HepG2 (cell line): ENCODE measurements around the gene GNG7. TPM values are rescaled to one million over a fixed set of nuclear protein-coding genes. Genes with fewer than 3 reads are reported as not detected.
A peak's percentile ranks its signal among the peaks of the same experiment; 100 is the strongest.

Experiments
- ATF4 ChIP-seq, 2 experiments: fragments of 450-650 bp in 1 of 2; sonication (generic) in 1 of 2; formaldehyde crosslinking; IDR thresholded peaks; 2 replicates each; pipeline versions ENCODE4 v1.5.0 to v1.8.0; 2020 to 2022; ENCODE audit warnings: mild to moderate bottlenecking in 1 of 2, missing genetic modification reagents in 1 of 2
- CENPBD1 ChIP-seq: sonication (generic); formaldehyde crosslinking; IDR thresholded peaks from 2 replicates; pipeline ENCODE4 v1.8.0; 2022; ENCODE audit warnings: missing genetic modification reagents, low read depth, mild to moderate bottlenecking, borderline replicate concordance
- CTCF ChIP-seq: sonication (generic); formaldehyde crosslinking; IDR thresholded peaks from 2 replicates; pipeline ENCODE4 v1.5.0; 2020; ENCODE audit warnings: mild to moderate bottlenecking, missing genetic modification reagents, moderate library complexity
- DRAP1 ChIP-seq: IDR thresholded peaks from 2 replicates; pipeline ENCODE4 v1.6.1; 2016; ENCODE audit warnings: missing genetic modification reagents, missing compliant biosample characterization
- E2F1 ChIP-seq: sonication (generic); formaldehyde crosslinking; IDR thresholded peaks from 2 replicates; pipeline ENCODE4 v1.5.0; 2020; ENCODE audit warnings: missing genetic modification reagents
- HNF1B ChIP-seq: sonication (generic); formaldehyde crosslinking; IDR thresholded peaks from 2 replicates; pipeline ENCODE4 v1.5.1; 2020; ENCODE audit warnings: mild to moderate bottlenecking, moderate library complexity, missing genetic modification reagents
- JARID2 ChIP-seq: sonication (generic); formaldehyde crosslinking; IDR thresholded peaks from 2 replicates; pipeline ENCODE4 v1.8.1; 2023; ENCODE audit warnings: missing genetic modification reagents, inconsistent platforms; ENCODE audit not compliant: insufficient replicate concordance
- JUNB ChIP-seq: sonication (generic); formaldehyde crosslinking; IDR thresholded peaks from 2 replicates; pipeline ENCODE4 v1.8.0; 2022; ENCODE audit warnings: missing genetic modification reagents, mild to moderate bottlenecking, borderline replicate concordance
- KLF6 ChIP-seq: IDR thresholded peaks from 2 replicates; pipeline ENCODE4 v1.8.0; 2016; ENCODE audit warnings: missing biosample characterization, missing genetic modification reagents
- MXD4 ChIP-seq: IDR thresholded peaks from 2 replicates; pipeline ENCODE4 v1.6.1; 2016; ENCODE audit warnings: mild to moderate bottlenecking, missing biosample characterization, missing genetic modification reagents
- RBAK ChIP-seq: sonication (generic); formaldehyde crosslinking; IDR thresholded peaks from 2 replicates; pipeline ENCODE4 v1.5.1; 2020; ENCODE audit warnings: mild to moderate bottlenecking, missing genetic modification reagents
- SALL2 ChIP-seq: sonication (generic); formaldehyde crosslinking; IDR thresholded peaks from 2 replicates; pipeline ENCODE4 v1.8.1; 2023; ENCODE audit warnings: mild to moderate bottlenecking, missing genetic modification reagents, inconsistent platforms
- SP2 ChIP-seq: sonication (generic); formaldehyde crosslinking; IDR thresholded peaks from 2 replicates; pipeline ENCODE4 v1.5.1; 2020; ENCODE audit warnings: mild to moderate bottlenecking, missing genetic modification reagents
- TCF7L2 ChIP-seq: IDR thresholded peaks from 2 replicates; pipeline ENCODE4 v1.6.1; 2011; ENCODE audit warnings: mild to moderate bottlenecking, low read depth, low read length, moderate library complexity
- YEATS2 ChIP-seq: sonication (generic); formaldehyde crosslinking; IDR thresholded peaks from 2 replicates; pipeline ENCODE4 v1.4.0; 2020; ENCODE audit warnings: missing genetic modification reagents, borderline replicate concordance
- ZBTB8A ChIP-seq: sonication (generic); formaldehyde crosslinking; IDR thresholded peaks from 2 replicates; pipeline ENCODE4 v1.4.0; 2020; ENCODE audit warnings: mild to moderate bottlenecking, low read depth, missing genetic modification reagents, borderline replicate concordance
- ZNF160 ChIP-seq: sonication (generic); formaldehyde crosslinking; IDR thresholded peaks from 2 replicates; pipeline ENCODE4 v1.8.0; 2022; ENCODE audit warnings: mild to moderate bottlenecking, inconsistent platforms, missing genetic modification reagents
- ZNF34 ChIP-seq: sonication (generic); formaldehyde crosslinking; IDR thresholded peaks from 2 replicates; pipeline ENCODE4 v1.4.0; 2020; ENCODE audit warnings: mild to moderate bottlenecking, missing genetic modification reagents, borderline replicate concordance
- ZNF724P ChIP-seq: sonication (generic); formaldehyde crosslinking; IDR thresholded peaks from 2 replicates; pipeline ENCODE4 v1.8.0; 2022; ENCODE audit warnings: missing genetic modification reagents, borderline replicate concordance
- ZNF839 ChIP-seq: sonication (generic); formaldehyde crosslinking; IDR thresholded peaks from 2 replicates; pipeline ENCODE4 v1.4.0; 2020; ENCODE audit warnings: missing genetic modification reagents, mild to moderate bottlenecking, borderline replicate concordance
- ZNF883 ChIP-seq: sonication (generic); formaldehyde crosslinking; IDR thresholded peaks from 2 replicates; pipeline ENCODE4 v1.5.1; 2020; ENCODE audit warnings: mild to moderate bottlenecking, missing genetic modification reagents; ENCODE audit errors: not compliant biosample characterization
- polyA plus RNA-seq, 8 experiments: library from polyadenylated mRNA; depleted of rRNA in 3 of 8; stranded (reverse) in 7 of 8; unstranded in 1 of 8; fragments of >200 nt; fragmentation: Illumina TruSeq in 4 of 8; extraction: Trizol in 4 of 8; gene quantifications; 2 replicates each; pipeline versions ENCODE4 v1.2.1 to v1.2.3, GENCODE V29; 2011 to 2016; ENCODE audit warnings: low read depth in 4 of 8, missing spikeins in 1 of 8, mixed read lengths in 1 of 8; ENCODE audit not compliant: insufficient read depth in 1 of 8
- total RNA-seq, 5 experiments: library from RNA; depleted of rRNA; stranded (reverse); fragments of >200 nt; fragmentation: Illumina TruSeq; extraction: Trizol; gene quantifications; 2 replicates each; pipeline ENCODE4 v1.2.3, GENCODE V29; 2016; ENCODE audit warnings: low read depth in 1 of 5

The GNG7 gene
- total and polyA plus RNA-seq, 2 of the 13 experiments (the other 11 are each of a cell fraction or from before 2014, with no cell fraction given): 1.4 to 3.3 TPM

- TF ChIP-seq JARID2 (CRISPR knock-in tag) (no peak), DRAP1 (no peak), MXD4 (CRISPR knock-in tag) (0 out of 2 replicates have a peak, but pooled peaks have one; percentile 46), SP2 (CRISPR knock-in tag) (no peak), ZBTB8A (CRISPR knock-in tag) (no peak), YEATS2 (peak; percentile 68; the same call in 1 of the 2 replicates), RBAK (CRISPR knock-in tag) (no peak), HNF1B (CRISPR knock-in tag) (peak; percentile 88), ZNF839 (CRISPR knock-in tag) (peak; percentile 67; the same call in 1 of the 2 replicates), CTCF (CRISPR knock-in tag) (peak; percentile 51), KLF6 (CRISPR knock-in tag) (0 out of 2 replicates have a peak, but pooled peaks have one; percentile 56), CENPBD1 (CRISPR knock-in tag) (no peak), TCF7L2 (no peak), ZNF34 (CRISPR knock-in tag) (no peak), ATF4 (CRISPR knock-in tag; IDR thresholded peaks at IDR 0.05) (peak in 1 of 2 experiments; percentile 66; a peak in 2 of 4 replicates), E2F1 (no peak), ZNF160 (CRISPR knock-in tag) (no peak), JUNB (no peak), ZNF724P (CRISPR knock-in tag) (no peak), ZNF883 (CRISPR knock-in tag) (no peak), SALL2 (0 out of 2 replicates have a peak, but pooled peaks have one; percentile 34)
Observed at GRCh38 chr19:2540646-2541454, 161.6 kb downstream of the GNG7 start (continued).
